ENCODE measurements around the gene SPG21.

The SPG21 gene

GRCh38 chr15:64993290-64993689 is 3.6 kb upstream of the SPG21 start:
- H3K9ac ChIP-seq (ENCODE audit: low read length): no peak overlapping the region
- no peak overlapping the region for H4K91ac ChIP-seq (ENCODE audit: low read length)
- no peak overlapping the region for H3K4ac ChIP-seq (ENCODE audit: low read depth in 1 of 2, low read length in 2 of 2)
- H2AK5ac ChIP-seq (ENCODE audit: low read length, severe bottlenecking): no peak overlapping the region
- H2BK120ac ChIP-seq (ENCODE audit: low read depth, low read length): no peak overlapping the region
- H3K23ac ChIP-seq (ENCODE audit: low read length in 2 of 2): no peak overlapping the region
- H3K27me3 ChIP-seq (ENCODE audit: control insufficient read depth in 1 of 2, insufficient read depth in 1 of 2, low read length in 2 of 2): no peaks in the 10 kb centered on the region
- DNase-seq: no peak
- no peak overlapping the region for H3K14ac ChIP-seq (ENCODE audit: low read length in 2 of 2)
- no peak overlapping the region for H4K8ac ChIP-seq (ENCODE audit: low read length)
- no peak overlapping the region for H3K4me3 ChIP-seq (ENCODE audit: insufficient read depth in 1 of 2, low read depth in 1 of 2, low read length in 2 of 2)
- no peaks in the 10 kb centered on the region for H3K9me3 ChIP-seq (ENCODE audit: control insufficient read depth, low read length)
- H2BK15ac ChIP-seq (ENCODE audit: low read depth, poor library complexity, severe bottlenecking): no peak overlapping the region
- no peak overlapping the region for H3K27ac ChIP-seq (ENCODE audit: low read length, poor library complexity, severe bottlenecking)
- no peak overlapping the region for H2BK12ac ChIP-seq (ENCODE audit: low read length in 2 of 2)
- H3K18ac ChIP-seq (ENCODE audit: low read depth in 1 of 2, low read length in 2 of 2): no peak overlapping the region
- no peak overlapping the region for H2BK5ac ChIP-seq (ENCODE audit: low read depth, low read length, poor library complexity, severe bottlenecking)
- H3K4me2 ChIP-seq (ENCODE audit: low read length, poor library complexity, severe bottlenecking): no peak overlapping the region
- no peaks in the 10 kb centered on the region for H3K4me1 ChIP-seq (ENCODE audit: control insufficient read depth, insufficient read depth, low read depth, low read length)
- H3K79me1 ChIP-seq (replicated peaks; ENCODE audit: low read length, poor library complexity, severe bottlenecking): no peaks in the 10 kb centered on the region
- H3K36me3 ChIP-seq (ENCODE audit: control insufficient read depth in 1 of 2, insufficient read depth in 2 of 2, low read depth in 1 of 2, low read length in 2 of 2): no peaks in the 10 kb centered on the region
- H2AFZ ChIP-seq (ENCODE audit: low read depth, low read length): no peak overlapping the region
- 100% methylated on average over 1 of the region's 1 CpG for WGBS

DNA sequence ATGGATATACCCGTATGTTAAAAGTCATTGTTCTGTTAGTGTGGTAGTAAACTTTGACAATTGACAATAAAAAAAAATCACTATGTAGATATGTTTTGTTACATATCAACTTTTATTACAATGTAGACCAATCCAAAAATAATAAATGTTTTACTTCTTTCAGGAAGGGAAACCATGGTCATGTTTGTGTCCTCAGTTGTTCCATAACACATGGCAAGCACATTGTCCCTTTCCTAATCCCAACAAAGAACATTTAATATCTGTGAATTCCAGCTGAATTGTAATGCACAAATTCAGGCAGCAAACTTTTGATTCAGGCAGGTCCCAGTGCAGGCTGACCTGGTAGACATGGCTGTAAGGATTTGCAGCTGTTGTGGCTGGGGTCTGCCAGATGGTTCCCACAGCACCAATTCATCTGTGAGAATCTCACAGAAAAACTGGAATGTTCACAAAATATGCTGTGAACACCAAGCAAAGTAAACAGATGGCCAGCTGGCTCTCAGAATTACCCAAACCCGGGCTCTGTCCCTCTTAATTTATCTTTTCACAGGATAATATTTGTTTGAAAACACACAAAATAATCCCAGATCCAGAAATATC is 1.9 kb upstream of the SPG21 start:
- Histone ChIP-seq H3K4me1 (ENCODE audit: control insufficient read depth, insufficient read depth, low read depth, low read length) (no peaks in the 10 kb centered on the region), H2AFZ (ENCODE audit: low read depth, low read length) (no peak overlapping the region), H3K9ac (ENCODE audit: low read length) (no peak overlapping the region), H2BK120ac (ENCODE audit: low read depth, low read length) (no peak overlapping the region), H3K27ac (ENCODE audit: low read length, poor library complexity, severe bottlenecking) (no peak overlapping the region), H3K79me1 (replicated peaks; ENCODE audit: low read length, poor library complexity, severe bottlenecking) (no peaks in the 10 kb centered on the region), H3K23ac (ENCODE audit: low read length in 2 of 2) (no peak overlapping the region), H4K8ac (ENCODE audit: low read length) (no peak overlapping the region), H3K4me2 (ENCODE audit: low read length, poor library complexity, severe bottlenecking) (no peak overlapping the region), H2BK5ac (ENCODE audit: low read depth, low read length, poor library complexity, severe bottlenecking) (no peak overlapping the region), H3K9me3 (ENCODE audit: control insufficient read depth, low read length) (no peaks in the 10 kb centered on the region), H2AK5ac (ENCODE audit: low read length, severe bottlenecking) (no peak overlapping the region), H3K27me3 (ENCODE audit: control insufficient read depth in 1 of 2, insufficient read depth in 1 of 2, low read length in 2 of 2) (no peaks in the 10 kb centered on the region), H3K4me3 (ENCODE audit: insufficient read depth in 1 of 2, low read depth in 1 of 2, low read length in 2 of 2) (no peak overlapping the region), H3K14ac (ENCODE audit: low read length in 2 of 2) (no peak overlapping the region), H3K18ac (ENCODE audit: low read depth in 1 of 2, low read length in 2 of 2) (no peak overlapping the region), H4K91ac (ENCODE audit: low read length) (no peak overlapping the region), H3K36me3 (ENCODE audit: control insufficient read depth in 1 of 2, insufficient read depth in 2 of 2, low read depth in 1 of 2, low read length in 2 of 2) (peaks cover 2 to 10% of the 10 kb centered on the region in 2 experiments), H2BK12ac (ENCODE audit: low read length in 2 of 2) (no peak overlapping the region), H3K4ac (ENCODE audit: low read depth in 1 of 2, low read length in 2 of 2) (no peak overlapping the region), H2BK15ac (ENCODE audit: low read depth, poor library complexity, severe bottlenecking) (no peak overlapping the region)
- DNase-seq: peak; percentile 41
- 0% methylated on average over 1 of the region's 2 CpGs for WGBS

DNA sequence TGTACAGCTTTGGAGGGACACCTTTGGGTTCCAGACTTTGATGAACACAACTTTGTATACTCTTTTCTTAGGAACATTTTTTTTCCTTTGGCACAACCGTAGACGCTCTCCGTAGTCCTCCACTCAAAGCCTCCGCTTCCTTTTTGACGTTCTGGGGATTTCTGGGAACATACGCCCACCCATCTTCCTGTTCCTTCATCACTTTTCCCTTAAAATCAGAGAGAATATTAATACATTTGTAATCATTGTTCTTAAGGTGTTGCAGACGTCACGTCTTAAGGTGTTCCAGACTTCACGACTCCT is 405 bp upstream of the SPG21 start:
- H3K27ac ChIP-seq (ENCODE audit: low read length, poor library complexity, severe bottlenecking): peak overlapping the region; percentile 40
- H4K8ac ChIP-seq (ENCODE audit: low read length): no peak overlapping the region
- H3K23ac ChIP-seq (ENCODE audit: low read length in 2 of 2): no peak overlapping the region
- no peak overlapping the region for H4K91ac ChIP-seq (ENCODE audit: low read length)
- no peaks in the 10 kb centered on the region for H3K9me3 ChIP-seq (ENCODE audit: control insufficient read depth, low read length)
- WGBS: 2% methylated on average over 5 of the region's 9 CpGs
- H3K4ac ChIP-seq (ENCODE audit: low read depth in 1 of 2, low read length in 2 of 2): no peak overlapping the region
- H2BK120ac ChIP-seq (ENCODE audit: low read depth, low read length): no peak overlapping the region
- no peaks in the 10 kb centered on the region for H3K27me3 ChIP-seq (ENCODE audit: control insufficient read depth in 1 of 2, insufficient read depth in 1 of 2, low read length in 2 of 2)
- peak overlapping the region; percentile 98 to 100 for H3K4me3 ChIP-seq (ENCODE audit: insufficient read depth in 1 of 2, low read depth in 1 of 2, low read length in 2 of 2)
- peak overlapping the region; percentile 44 for H3K4me2 ChIP-seq (ENCODE audit: low read length, poor library complexity, severe bottlenecking)
- no peak overlapping the region for H2AFZ ChIP-seq (ENCODE audit: low read depth, low read length)
- peaks cover 3% of the 10 kb centered on the region for H3K4me1 ChIP-seq (ENCODE audit: control insufficient read depth, insufficient read depth, low read depth, low read length)
- no peaks in the 10 kb centered on the region for H3K79me1 ChIP-seq (replicated peaks; ENCODE audit: low read length, poor library complexity, severe bottlenecking)
- H3K14ac ChIP-seq (ENCODE audit: low read length in 2 of 2): no peak overlapping the region
- peak overlapping the region; percentile 2 for H2BK15ac ChIP-seq (ENCODE audit: low read depth, poor library complexity, severe bottlenecking)
- no peak overlapping the region for H2AK5ac ChIP-seq (ENCODE audit: low read length, severe bottlenecking)
- no peak overlapping the region for H3K18ac ChIP-seq (ENCODE audit: low read depth in 1 of 2, low read length in 2 of 2)
- peak overlapping the region; percentile 99 for H3K9ac ChIP-seq (ENCODE audit: low read length)
- no peak for DNase-seq
- peaks cover 2 to 10% of the 10 kb centered on the region in 2 experiments for H3K36me3 ChIP-seq (ENCODE audit: control insufficient read depth in 1 of 2, insufficient read depth in 2 of 2, low read depth in 1 of 2, low read length in 2 of 2)
- no peak overlapping the region for H2BK5ac ChIP-seq (ENCODE audit: low read depth, low read length, poor library complexity, severe bottlenecking)
- no peak overlapping the region for H2BK12ac ChIP-seq (ENCODE audit: low read length in 2 of 2)

DNA sequence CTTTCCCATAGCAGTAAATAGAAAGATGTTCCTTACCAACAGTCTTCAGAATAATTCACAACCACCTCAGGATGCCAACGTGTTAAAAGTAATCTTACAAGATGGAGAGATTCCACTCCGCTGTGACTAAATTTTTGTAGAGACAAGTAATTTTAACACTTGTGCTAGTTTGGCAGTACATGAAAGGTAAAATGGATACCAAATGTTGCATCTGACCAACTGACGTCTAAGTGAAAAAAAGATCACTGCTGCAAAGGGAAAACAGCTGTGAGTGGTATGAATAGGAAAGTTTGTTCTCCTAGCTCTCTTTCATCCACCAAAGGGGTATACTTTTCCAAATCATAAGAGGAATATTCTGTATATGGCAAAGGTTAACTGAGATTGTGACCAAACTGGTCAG is 2.6 kb downstream of the SPG21 start:
- Histone ChIP-seq H2BK5ac (ENCODE audit: low read depth, low read length, poor library complexity, severe bottlenecking) (no peak overlapping the region), H3K4me3 (ENCODE audit: insufficient read depth in 1 of 2, low read depth in 1 of 2, low read length in 2 of 2) (peak overlapping the region in 1 of 2 experiments; percentile 35), H4K91ac (ENCODE audit: low read length) (no peak overlapping the region), H2BK120ac (ENCODE audit: low read depth, low read length) (no peak overlapping the region), H3K4me1 (ENCODE audit: control insufficient read depth, insufficient read depth, low read depth, low read length) (peaks cover 3% of the 10 kb centered on the region), H3K36me3 (ENCODE audit: control insufficient read depth in 1 of 2, insufficient read depth in 2 of 2, low read depth in 1 of 2, low read length in 2 of 2) (peaks cover 2 to 22% of the 10 kb centered on the region in 2 experiments), H2AK5ac (ENCODE audit: low read length, severe bottlenecking) (no peak overlapping the region), H3K9ac (ENCODE audit: low read length) (peak overlapping the region; percentile 1), H3K27ac (ENCODE audit: low read length, poor library complexity, severe bottlenecking) (no peak overlapping the region), H3K18ac (ENCODE audit: low read depth in 1 of 2, low read length in 2 of 2) (no peak overlapping the region), H3K79me1 (replicated peaks; ENCODE audit: low read length, poor library complexity, severe bottlenecking) (peaks cover 3% of the 10 kb centered on the region), H2AFZ (ENCODE audit: low read depth, low read length) (no peak overlapping the region), H3K27me3 (ENCODE audit: control insufficient read depth in 1 of 2, insufficient read depth in 1 of 2, low read length in 2 of 2) (no peaks in the 10 kb centered on the region), H3K4ac (ENCODE audit: low read depth in 1 of 2, low read length in 2 of 2) (no peak overlapping the region), H2BK12ac (ENCODE audit: low read length in 2 of 2) (no peak overlapping the region), H2BK15ac (ENCODE audit: low read depth, poor library complexity, severe bottlenecking) (no peak overlapping the region), H3K4me2 (ENCODE audit: low read length, poor library complexity, severe bottlenecking) (no peak overlapping the region), H4K8ac (ENCODE audit: low read length) (no peak overlapping the region), H3K23ac (ENCODE audit: low read length in 2 of 2) (no peak overlapping the region), H3K9me3 (ENCODE audit: control insufficient read depth, low read length) (no peaks in the 10 kb centered on the region), H3K14ac (ENCODE audit: low read length in 2 of 2) (no peak overlapping the region)
- 97% methylated on average over 3 of the region's 3 CpGs for WGBS
- no peak for DNase-seq
